Activated T-cell treated with anti-CD3 and anti-CD28 coated beads, Interleukin-2, amount 50 U/mL, for 1 hour (primary cell): ENCODE measurements around the gene TFF2.

Source experiments
- DNase-seq: peaks from one replicate; pipeline ENCODE4 v3.0.0-alpha.2; 2020

The TFF2 gene

GRCh38 chr21:42384156-42384945 lies 33.6 kb upstream of the TFF2 start:
- no peak for DNase-seq

GRCh38 chr21:42383331-42383730 lies 32.5 kb upstream of the TFF2 start:
- no peak for DNase-seq

- no peak for DNase-seq
Measured at GRCh38 chr21:42382915-42383314, 32.1 kb upstream of the TFF2 start.

GRCh38 chr21:42381347-42381984 lies 30.7 kb upstream of the TFF2 start:
- peak; percentile 50 for DNase-seq

- DNase-seq = no peak
Measured at GRCh38 chr21:42379426-42380215, 28.8 kb upstream of the TFF2 start.

- no peak for DNase-seq
Measured at GRCh38 chr21:42378418-42378817, 27.6 kb upstream of the TFF2 start.

GRCh38 chr21:42377951-42378340 lies 27.2 kb upstream of the TFF2 start:
- DNase-seq = no peak

GRCh38 chr21:42377211-42377950 lies 26.6 kb upstream of the TFF2 start:
- DNase-seq = no peak

GRCh38 chr21:42376338-42376982 lies 25.7 kb upstream of the TFF2 start:
- DNase-seq = no peak

GRCh38 chr21:42375966-42376337 lies 25.2 kb upstream of the TFF2 start:
- no peak for DNase-seq

- DNase-seq = no peak
Measured at GRCh38 chr21:42375506-42375905, 24.7 kb upstream of the TFF2 start.

- DNase-seq = no peak
Measured at GRCh38 chr21:42374864-42375499, 24.2 kb upstream of the TFF2 start.

- no peak for DNase-seq
Measured at GRCh38 chr21:42374457-42374856, 23.7 kb upstream of the TFF2 start.

GRCh38 chr21:42373908-42374455 lies 23.2 kb upstream of the TFF2 start:
- DNase-seq = no peak

GRCh38 chr21:42373196-42373907 lies 22.6 kb upstream of the TFF2 start:
- peak; percentile 35 for DNase-seq

- DNase-seq = no peak
Measured at GRCh38 chr21:42370894-42371654, 20.3 kb upstream of the TFF2 start.

- no peak for DNase-seq
Measured at GRCh38 chr21:42369821-42370220, 19.0 kb upstream of the TFF2 start.

GRCh38 chr21:42367367-42368165 lies 16.8 kb upstream of the TFF2 start:
- no peak for DNase-seq

GRCh38 chr21:42366292-42367010 lies 15.7 kb upstream of the TFF2 start, which contains the start of gene TFF1:
Gene TFF1, minus strand, starts transcription at chr21:42366535. Its CDS starts 40 bp downstream, at chr21:42366495.
- no peak for DNase-seq
